ENCODE results near the gene MISFA. TPM values are rescaled to one million over a fixed set of nuclear protein-coding genes. Genes with fewer than 3 reads are reported as not detected.

Gene MISFA
- total and polyA plus RNA-seq, 2 experiments from 2014 or later: 2.0 TPM; not detected in 1

DNA sequence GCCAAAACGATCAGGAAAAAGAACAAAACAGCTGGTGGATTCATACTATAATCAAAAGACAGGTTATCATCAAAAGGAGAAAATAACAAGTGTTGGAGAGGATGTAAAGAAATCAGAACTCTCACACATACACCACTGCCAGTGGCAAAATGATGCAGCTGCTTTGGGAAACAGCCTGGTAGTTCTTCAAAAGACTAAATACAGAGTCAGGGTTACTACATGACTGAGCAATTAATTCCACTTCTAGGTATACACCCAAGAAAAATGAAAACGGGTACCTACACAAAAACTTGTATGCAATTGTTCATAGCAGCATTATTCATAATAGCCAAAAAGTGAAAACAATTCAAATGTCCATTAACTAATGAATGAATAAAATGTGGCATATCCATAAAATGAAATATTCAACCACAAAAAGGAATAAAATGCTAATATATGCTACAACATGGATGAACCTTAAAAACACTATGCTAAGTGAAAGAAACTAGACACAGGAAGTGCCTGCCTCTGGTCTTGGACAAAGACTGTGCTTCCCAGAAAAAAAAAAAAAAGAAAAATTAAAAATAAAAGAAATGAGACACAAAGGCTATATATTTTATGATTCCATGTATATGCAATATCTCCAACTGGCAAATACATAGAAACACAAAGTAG, 19.3 kb upstream of the MISFA start:
- DNase-seq (ENCODE audit: low spot score): no peak
- no peak overlapping the region for H2AFZ ChIP-seq
- no peaks in the 10 kb centered on the region for H4K20me1 ChIP-seq (ENCODE audit: insufficient read depth, poor library complexity, severe bottlenecking)
- H3K4me2 ChIP-seq: no peak overlapping the region
- H3K9me3 ChIP-seq (ENCODE audit: low read depth): no peaks in the 10 kb centered on the region
- H3K9me2 ChIP-seq (replicated peaks; ENCODE audit: insufficient read depth): no peaks in the 10 kb centered on the region
- 97% methylated on average over 2 of the region's 2 CpGs for WGBS (ENCODE audit: low lambda C conversion rate, missing lambda C conversion rate)
- TF ChIP-seq EZH2phosphoT487 (IDR thresholded peaks at IDR 0.05; ENCODE audit: low read depth, severe bottlenecking, unreplicated experiment): no peak
- no peak for TF ChIP-seq EZH2 (IDR thresholded peaks at IDR 0.05; ENCODE audit: borderline replicate concordance)
- TF ChIP-seq, protein P1, sequence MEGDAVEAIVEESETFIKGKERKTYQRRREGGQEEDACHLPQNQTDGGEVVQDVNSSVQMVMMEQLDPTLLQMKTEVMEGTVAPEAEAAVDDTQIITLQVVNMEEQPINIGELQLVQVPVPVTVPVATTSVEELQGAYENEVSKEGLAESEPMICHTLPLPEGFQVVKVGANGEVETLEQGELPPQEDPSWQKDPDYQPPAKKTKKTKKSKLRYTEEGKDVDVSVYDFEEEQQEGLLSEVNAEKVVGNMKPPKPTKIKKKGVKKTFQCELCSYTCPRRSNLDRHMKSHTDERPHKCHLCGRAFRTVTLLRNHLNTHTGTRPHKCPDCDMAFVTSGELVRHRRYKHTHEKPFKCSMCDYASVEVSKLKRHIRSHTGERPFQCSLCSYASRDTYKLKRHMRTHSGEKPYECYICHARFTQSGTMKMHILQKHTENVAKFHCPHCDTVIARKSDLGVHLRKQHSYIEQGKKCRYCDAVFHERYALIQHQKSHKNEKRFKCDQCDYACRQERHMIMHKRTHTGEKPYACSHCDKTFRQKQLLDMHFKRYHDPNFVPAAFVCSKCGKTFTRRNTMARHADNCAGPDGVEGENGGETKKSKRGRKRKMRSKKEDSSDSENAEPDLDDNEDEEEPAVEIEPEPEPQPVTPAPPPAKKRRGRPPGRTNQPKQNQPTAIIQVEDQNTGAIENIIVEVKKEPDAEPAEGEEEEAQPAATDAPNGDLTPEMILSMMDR (IDR thresholded peaks at IDR 0.05; ENCODE audit: poor library complexity): no peak
- H3K4me1 ChIP-seq (ENCODE audit: insufficient read depth): no peaks in the 10 kb centered on the region
- no peaks in the 10 kb centered on the region for H3K36me3 ChIP-seq (replicated peaks; ENCODE audit: insufficient read depth, low read depth)
- no peak overlapping the region for H3K27ac ChIP-seq
- no peak overlapping the region for H3K4me3 ChIP-seq
- H3K79me2 ChIP-seq: peaks cover 4% of the 10 kb centered on the region
- no peaks in the 10 kb centered on the region for H3K27me3 ChIP-seq

DNA sequence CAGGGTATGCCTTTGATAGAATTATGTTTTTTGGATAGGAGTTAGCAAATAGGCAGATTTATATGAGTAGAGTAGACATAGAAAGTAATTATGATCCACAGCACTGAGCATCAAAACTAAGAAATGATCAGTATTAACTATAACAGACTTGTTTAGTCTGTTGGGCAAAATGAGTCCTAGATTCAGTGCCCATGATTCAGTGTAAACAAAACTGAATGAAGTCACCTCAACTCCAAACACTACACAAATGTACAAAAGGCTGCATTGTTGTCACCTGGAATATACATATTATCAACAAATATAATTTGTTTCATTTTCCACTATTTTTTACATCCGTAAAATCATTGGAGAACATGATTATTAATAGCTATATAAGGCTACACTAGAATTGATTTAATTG, 17.8 kb upstream of the MISFA start:
- Histone ChIP-seq H3K4me2 (no peak overlapping the region), H3K27me3 (no peaks in the 10 kb centered on the region), H3K4me1 (ENCODE audit: insufficient read depth) (no peaks in the 10 kb centered on the region), H2AFZ (no peak overlapping the region), H4K20me1 (ENCODE audit: insufficient read depth, poor library complexity, severe bottlenecking) (no peaks in the 10 kb centered on the region), H3K9me2 (replicated peaks; ENCODE audit: insufficient read depth) (no peaks in the 10 kb centered on the region), H3K4me3 (no peak overlapping the region), H3K27ac (no peak overlapping the region), H3K36me3 (replicated peaks; ENCODE audit: insufficient read depth, low read depth) (no peaks in the 10 kb centered on the region), H3K79me2 (peaks cover 17% of the 10 kb centered on the region), H3K9me3 (ENCODE audit: low read depth) (no peaks in the 10 kb centered on the region)
- WGBS (ENCODE audit: low lambda C conversion rate, missing lambda C conversion rate): 90% methylated on average over 1 of the region's 1 CpG
- TF ChIP-seq, protein P1 (IDR thresholded peaks at IDR 0.05; ENCODE audit: poor library complexity): no peak
- TF ChIP-seq EZH2phosphoT487 (IDR thresholded peaks at IDR 0.05; ENCODE audit: low read depth, severe bottlenecking, unreplicated experiment) (no peak), EZH2 (IDR thresholded peaks at IDR 0.05; ENCODE audit: borderline replicate concordance) (no peak)
- no peak for DNase-seq (ENCODE audit: low spot score)

DNA sequence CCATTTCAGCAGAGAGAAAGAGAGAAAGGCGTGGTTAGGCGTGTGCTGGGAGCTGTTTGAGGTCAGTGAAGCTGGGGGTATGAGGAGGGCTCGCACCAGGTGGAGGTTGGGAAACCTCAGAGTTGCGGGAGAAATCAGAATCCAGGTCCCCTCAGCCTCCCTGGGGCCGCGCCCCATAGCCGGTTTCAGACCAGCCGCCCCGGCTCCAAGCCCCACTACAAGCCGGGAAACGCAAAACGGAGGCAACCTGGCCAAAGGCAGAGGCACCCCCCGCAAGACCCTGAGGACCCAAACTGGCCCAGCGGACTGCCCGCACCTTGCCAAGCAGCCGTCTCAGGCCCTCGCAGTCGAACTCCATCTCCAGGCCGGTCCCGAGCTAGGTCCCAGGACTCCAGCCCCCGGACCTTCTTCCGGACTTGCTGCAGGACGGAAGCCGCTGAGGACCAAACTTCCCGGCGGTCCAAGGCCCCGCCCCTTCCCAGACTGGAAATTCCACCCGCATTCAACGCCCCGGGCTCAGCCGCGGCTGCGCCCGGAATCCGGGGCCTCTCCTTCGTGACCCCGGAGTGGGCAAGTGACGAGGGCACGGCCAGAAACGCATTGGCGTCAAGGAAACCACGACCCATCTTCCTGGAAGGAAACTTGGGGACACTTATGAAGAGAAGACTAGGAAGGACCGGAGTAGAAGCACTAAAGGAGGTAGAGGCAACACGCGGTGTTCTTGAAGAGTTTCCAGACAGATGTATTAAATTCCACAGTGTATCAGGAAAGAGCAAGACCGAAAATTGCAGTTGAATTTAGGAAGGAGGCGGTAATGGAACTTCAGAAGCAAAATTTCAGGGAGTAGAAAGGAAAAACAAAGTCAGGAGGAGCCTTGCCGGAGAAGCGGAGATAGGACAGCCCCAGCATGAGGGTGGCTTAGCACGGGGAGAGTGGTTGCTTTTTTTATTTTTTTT, 11.0 kb upstream of the MISFA start, which contains the start of gene UEVLD:
Gene UEVLD (minus strand): TSS at position 438 of the 956 bp plus-strand sequence. CDS start 80 bp downstream, at position 358.
- WGBS (ENCODE audit: low lambda C conversion rate, missing lambda C conversion rate): under 1% methylated on average over 45 of the region's 50 CpGs
- Histone ChIP-seq H4K20me1 (ENCODE audit: insufficient read depth, poor library complexity, severe bottlenecking) (no peaks in the 10 kb centered on the region), H3K27ac (peak within 1 kb of the TSS; percentile 86), H3K4me2 (peak within 1 kb of the TSS; percentile 82), H3K79me2 (peaks cover 71% of the 10 kb centered on the region), H3K4me1 (ENCODE audit: insufficient read depth) (peaks cover 28% of the 10 kb centered on the region), H3K36me3 (replicated peaks; ENCODE audit: insufficient read depth, low read depth) (no peaks in the 10 kb centered on the region), H3K9me3 (ENCODE audit: low read depth) (no peaks in the 10 kb centered on the region), H3K4me3 (peak within 1 kb of the TSS; percentile 79), H3K9me2 (replicated peaks; ENCODE audit: insufficient read depth) (no peaks in the 10 kb centered on the region), H3K27me3 (no peaks in the 10 kb centered on the region), H2AFZ (peak within 1 kb of the TSS; percentile 96)
- TF ChIP-seq EZH2phosphoT487 (IDR thresholded peaks at IDR 0.05; ENCODE audit: low read depth, severe bottlenecking, unreplicated experiment) (no peak), EZH2 (IDR thresholded peaks at IDR 0.05; ENCODE audit: borderline replicate concordance) (no peak)
- TF ChIP-seq, protein P1 (IDR thresholded peaks at IDR 0.05; ENCODE audit: poor library complexity): no peak
- peak; percentile 94 for DNase-seq (ENCODE audit: low spot score)
